Astrocyte (in vitro differentiated cells and primary cell): ENCODE results near the gene COL6A3.

Experiments
- EZH2 ChIP-seq: IDR thresholded peaks from 2 replicates; pipeline ENCODE4 v1.6.1; 2012; ENCODE audit warnings: mild to moderate bottlenecking, low read length, inconsistent platforms; ENCODE audit not compliant: insufficient read depth
- TF ChIP-seq, protein P1 (sequence below): IDR thresholded peaks from 2 replicates; pipeline ENCODE4 v1.5.1; 2011; ENCODE audit warnings: low read depth, mild to moderate bottlenecking, inconsistent platforms, low read length, moderate library complexity; ENCODE audit not compliant: insufficient read depth

DNA sequence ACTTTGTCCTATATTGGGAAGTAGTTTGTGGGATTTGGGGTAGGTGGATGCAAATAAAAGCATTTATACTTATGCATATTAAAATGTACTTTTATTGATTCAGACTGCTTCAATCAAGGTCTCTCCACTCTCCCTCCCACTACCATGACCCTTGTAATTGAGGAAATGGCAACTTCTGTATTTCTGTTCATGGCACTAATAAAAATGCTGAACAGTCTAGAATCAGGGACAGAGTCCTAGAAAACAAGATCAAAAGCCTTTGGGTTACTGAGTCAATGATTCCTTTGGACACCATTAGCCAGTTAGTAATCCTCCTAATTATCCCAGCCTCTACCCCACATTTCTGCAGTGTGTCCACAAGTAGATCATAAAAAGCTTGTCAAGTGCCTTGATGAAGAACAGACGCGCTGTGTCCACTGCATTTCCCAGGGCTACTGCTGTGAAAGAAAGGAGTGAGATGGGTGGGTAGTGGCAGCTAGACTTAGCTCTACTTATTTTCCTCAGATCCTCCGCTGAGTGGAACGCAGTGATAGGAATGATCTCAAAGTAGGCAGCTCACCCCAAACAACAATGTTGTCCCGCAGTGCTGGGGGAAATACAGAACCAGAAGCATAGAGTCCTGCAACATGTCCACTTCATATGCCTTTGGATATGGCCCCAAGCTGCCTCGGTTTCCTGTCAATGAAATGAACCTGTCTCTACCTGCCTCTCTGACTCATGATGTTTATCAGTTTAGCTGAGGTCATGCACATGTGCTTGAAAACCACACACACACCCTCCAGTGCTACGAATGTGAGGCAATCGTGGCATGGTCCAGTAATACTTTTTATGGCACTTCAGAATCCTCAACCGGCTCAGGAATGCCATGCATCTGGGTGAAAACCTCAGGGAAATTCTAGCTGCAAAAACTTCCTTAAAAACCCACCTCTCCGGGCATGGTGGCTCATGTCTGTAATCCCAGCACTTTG, 115.5 kb downstream of the COL6A3 start:
- TF ChIP-seq, protein P1, sequence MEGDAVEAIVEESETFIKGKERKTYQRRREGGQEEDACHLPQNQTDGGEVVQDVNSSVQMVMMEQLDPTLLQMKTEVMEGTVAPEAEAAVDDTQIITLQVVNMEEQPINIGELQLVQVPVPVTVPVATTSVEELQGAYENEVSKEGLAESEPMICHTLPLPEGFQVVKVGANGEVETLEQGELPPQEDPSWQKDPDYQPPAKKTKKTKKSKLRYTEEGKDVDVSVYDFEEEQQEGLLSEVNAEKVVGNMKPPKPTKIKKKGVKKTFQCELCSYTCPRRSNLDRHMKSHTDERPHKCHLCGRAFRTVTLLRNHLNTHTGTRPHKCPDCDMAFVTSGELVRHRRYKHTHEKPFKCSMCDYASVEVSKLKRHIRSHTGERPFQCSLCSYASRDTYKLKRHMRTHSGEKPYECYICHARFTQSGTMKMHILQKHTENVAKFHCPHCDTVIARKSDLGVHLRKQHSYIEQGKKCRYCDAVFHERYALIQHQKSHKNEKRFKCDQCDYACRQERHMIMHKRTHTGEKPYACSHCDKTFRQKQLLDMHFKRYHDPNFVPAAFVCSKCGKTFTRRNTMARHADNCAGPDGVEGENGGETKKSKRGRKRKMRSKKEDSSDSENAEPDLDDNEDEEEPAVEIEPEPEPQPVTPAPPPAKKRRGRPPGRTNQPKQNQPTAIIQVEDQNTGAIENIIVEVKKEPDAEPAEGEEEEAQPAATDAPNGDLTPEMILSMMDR = no peak
- no peak for TF ChIP-seq EZH2
